Bronchial epithelial cell (primary cell): ENCODE results near the gene SLC35F4. TPM values are rescaled to one million over a fixed set of nuclear protein-coding genes. Genes with fewer than 3 reads are reported as not detected.

ENCODE experiments used
- DNase-seq: peaks from one replicate; pipeline ENCODE4 v3.0.0-alpha.2; 2010; ENCODE audit warnings: low read depth
- FAIRE-seq: peaks from 2 replicates; lab custom pipeline; 2011; peaks lifted over from hg19 to GRCh38; lab: Jason Lieb, UNC
- H3K27me3 ChIP-seq: 2 replicates; pipeline ENCODE4 v1.5.1; 2011; ENCODE audit warnings: low read length; ENCODE audit not compliant: control insufficient read depth, insufficient read depth
- H3K36me3 ChIP-seq: 2 replicates; pipeline ENCODE4 v1.5.1; 2011; ENCODE audit warnings: low read length; ENCODE audit not compliant: control insufficient read depth, insufficient read depth
- H3K4me3 ChIP-seq: 2 replicates; pipeline ENCODE4 v1.5.1; 2011; ENCODE audit warnings: mild to moderate bottlenecking, low read depth, low read length, control low read depth
- CTCF ChIP-seq: IDR thresholded peaks from 2 replicates; pipeline ENCODE4 v1.5.1; 2011; ENCODE audit warnings: mild to moderate bottlenecking, moderate library complexity, low read length, control low read depth, inconsistent platforms; ENCODE audit not compliant: insufficient read depth, severe bottlenecking
- total RNA-seq: library from RNA; depleted of rRNA; stranded (reverse); fragments of >200 nt; gene quantifications from 2 replicates; pipeline ENCODE4 v1.2.1, GENCODE V29; 2014

SLC35F4 gene
- total RNA-seq, 1 donor from 2014 or later = not detected

- no peak overlapping the region for H3K4me3 ChIP-seq
- no peaks in the 10 kb centered on the region for H3K27me3 ChIP-seq
- no peaks in the 10 kb centered on the region for H3K36me3 ChIP-seq
- no peak for TF ChIP-seq CTCF
- FAIRE-seq = no peak
- no peak for DNase-seq
Measured at GRCh38 chr14:57699947-57700346, 165.9 kb downstream of the SLC35F4 start.

GRCh38 chr14:57692671-57693070 is 173.2 kb downstream of the SLC35F4 start:
- peak; percentile 58 for TF ChIP-seq CTCF
- H3K36me3 ChIP-seq = no peaks in the 10 kb centered on the region
- H3K4me3 ChIP-seq = no peak overlapping the region
- H3K27me3 ChIP-seq = no peaks in the 10 kb centered on the region
- DNase-seq (peak; percentile 79), FAIRE-seq (no peak)

- FAIRE-seq (no peak), DNase-seq (no peak)
- no peaks in the 10 kb centered on the region for H3K36me3 ChIP-seq
- no peak for TF ChIP-seq CTCF
- H3K27me3 ChIP-seq = no peaks in the 10 kb centered on the region
- H3K4me3 ChIP-seq = no peak overlapping the region
Measured at GRCh38 chr14:57687416-57687815, 178.5 kb downstream of the SLC35F4 start.

- H3K27me3 ChIP-seq = no peaks in the 10 kb centered on the region
- DNase-seq (no peak), FAIRE-seq (no peak)
- no peak for TF ChIP-seq CTCF
- no peaks in the 10 kb centered on the region for H3K36me3 ChIP-seq
- H3K4me3 ChIP-seq = no peak overlapping the region
Measured at GRCh38 chr14:57686304-57686703, 179.6 kb downstream of the SLC35F4 start.

GRCh38 chr14:57671021-57671420 is 194.9 kb downstream of the SLC35F4 start:
- H3K36me3 ChIP-seq = no peaks in the 10 kb centered on the region
- no peak for FAIRE-seq

More at GRCh38 chr14:57671021-57671420, 194.9 kb downstream of the SLC35F4 start:
- no peak for TF ChIP-seq CTCF
- no peak overlapping the region for H3K4me3 ChIP-seq
- H3K27me3 ChIP-seq = no peaks in the 10 kb centered on the region
- DNase-seq = no peak
